Activated CD4-positive, alpha-beta memory T cell treated with anti-CD3 and anti-CD28 coated beads for 36 hours (primary cell): ENCODE data around the gene GTPBP3. TPM values are rescaled to one million over a fixed set of nuclear protein-coding genes. Genes with fewer than 3 reads are reported as not detected.

Experiments used
- CTCF ChIA-PET: fragments of 350-600 bp; sonication (Branson Sonifier 250); formaldehyde crosslinking; loops from one replicate; lab custom pipeline; 2021; ENCODE audit warnings: antibody characterized with exemption, inconsistent platforms; lab: Charles Lee
- POLR2A ChIA-PET: fragments of 350-600 bp; sonication (Branson Sonifier 250); formaldehyde crosslinking; loops from one replicate; lab custom pipeline; 2021; ENCODE audit warnings: antibody characterized with exemption; lab: Charles Lee
- DNase-seq: peaks from one replicate; pipeline ENCODE4 v3.0.0-alpha.2; 2020
- H3K27ac Mint-ChIP-seq: one replicate; pipeline ENCODE4 v1.8.0; 2021; ENCODE audit warnings: mixed read lengths
- H3K27me3 Mint-ChIP-seq: one replicate; pipeline ENCODE4 v1.8.0; 2021; ENCODE audit warnings: mixed read lengths
- H3K36me3 Mint-ChIP-seq: one replicate; pipeline ENCODE4 v1.8.0; 2021; ENCODE audit warnings: mixed read lengths
- H3K4me1 Mint-ChIP-seq: one replicate; pipeline ENCODE4 v1.8.0; 2021; ENCODE audit warnings: low read depth, mixed read lengths
- H3K4me3 Mint-ChIP-seq: one replicate; pipeline ENCODE4 v1.8.0; 2021; ENCODE audit warnings: mild to moderate bottlenecking, mixed read lengths
- H3K9me3 Mint-ChIP-seq: one replicate; pipeline ENCODE4 v1.8.0; 2021; ENCODE audit warnings: mixed read lengths
- intact Hi-C: fragments of 100-400 bp; cut with micrococcal nuclease; formaldehyde crosslinking; loops from one replicate; pipeline ENCODE4 v1.15.1; 2023
- total RNA-seq, 2 experiments: library from RNA; stranded (reverse); gene quantifications; one replicate each; pipeline ENCODE4 v1.2.3, GENCODE V29; 2021

Gene GTPBP3
- total RNA-seq, 2 experiments from 2014 or later: 37.7 to 41.4 TPM

DNA sequence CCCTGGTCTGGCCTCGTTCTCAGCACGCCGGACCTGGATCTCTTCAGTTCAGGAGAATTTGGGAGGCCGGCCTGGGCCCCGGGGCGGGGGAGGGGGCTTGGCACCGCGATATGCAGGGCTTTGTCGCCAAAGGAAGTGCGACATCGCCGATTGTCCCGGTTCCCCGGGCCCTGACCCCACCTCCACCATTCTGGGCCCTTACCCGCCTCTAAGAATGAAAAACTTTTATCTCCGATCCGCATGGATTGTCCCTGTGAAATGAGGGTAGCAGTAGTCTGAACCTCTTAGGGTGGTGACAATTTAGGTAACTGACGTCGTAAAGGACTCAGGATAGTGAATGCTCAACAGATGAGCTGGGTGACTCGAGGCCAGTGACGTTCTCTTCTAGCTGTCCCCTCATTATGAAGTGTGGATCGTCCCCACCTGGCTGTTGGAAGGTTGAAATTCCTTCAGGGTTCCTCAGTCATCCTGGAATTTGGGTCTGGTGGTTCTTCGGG is 27.3 kb upstream of the GTPBP3 start:
- POLR2A ChIA-PET: interaction anchor here (2.5 kb wide), 1 partner anchor 24 kb away, joined by 15 read pairs; the partner anchor contains the start of gene ANO8
- peak overlapping the region; percentile 88 for H3K27ac Mint-ChIP-seq

DNA sequence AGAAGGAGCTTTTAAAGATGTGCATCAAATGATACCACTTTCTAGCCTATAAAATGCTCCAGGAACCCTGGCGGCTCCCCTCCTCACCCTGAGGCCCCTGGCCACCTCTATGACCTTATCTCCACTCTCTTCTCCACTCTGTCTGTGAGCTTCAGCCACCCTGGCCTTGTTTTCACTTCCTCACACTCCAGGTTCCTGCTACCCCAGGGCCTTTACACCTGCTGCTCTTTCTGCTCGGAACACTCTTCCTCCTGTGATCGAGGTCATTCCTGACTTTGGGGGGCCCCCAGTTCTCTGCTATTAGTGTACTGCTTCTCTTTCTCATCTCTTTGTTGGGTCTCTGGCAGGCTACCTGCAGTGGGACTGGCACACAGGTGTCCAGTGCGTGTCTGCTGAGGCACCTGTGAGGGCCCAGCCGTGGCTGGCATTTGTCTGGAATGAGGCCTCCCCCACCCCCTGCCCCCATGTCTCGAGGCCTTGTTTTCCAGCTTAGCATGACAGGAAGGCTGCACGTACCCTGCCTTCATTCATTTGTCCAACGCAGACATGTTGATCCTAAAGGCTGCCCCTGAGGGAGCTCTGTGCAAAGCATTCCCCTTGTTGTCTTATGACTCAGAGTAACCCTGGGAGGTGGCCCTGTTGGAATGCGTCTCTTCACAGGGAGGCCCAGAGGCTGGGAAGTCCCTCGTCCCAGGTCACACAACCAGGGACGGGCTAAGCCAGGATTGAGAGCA is 25.7 kb upstream of the GTPBP3 start:
- Mint-ChIP-seq H3K27ac (no peak overlapping the region), H3K9me3 (no peaks in the 10 kb centered on the region), H3K4me3 (peak overlapping the region; percentile 33), H3K27me3 (no peaks in the 10 kb centered on the region), H3K36me3 (peaks cover 12% of the 10 kb centered on the region), H3K4me1 (peaks cover 44% of the 10 kb centered on the region)
- ChIA-PET CTCF (no interaction called here), POLR2A (interaction anchor here (0.5 kb wide), 1 partner anchor 477 kb away, joined by 3 read pairs; no protein-coding TSS in a partner anchor)
- intact Hi-C loops: no loop called here
- no peak for DNase-seq

More for the DNA sequence above, 27.3 kb upstream of the GTPBP3 start:
- peaks cover 4% of the 10 kb centered on the region for H3K36me3 Mint-ChIP-seq
- peaks cover 48% of the 10 kb centered on the region for H3K4me1 Mint-ChIP-seq
- no peaks in the 10 kb centered on the region for H3K27me3 Mint-ChIP-seq
- H3K9me3 Mint-ChIP-seq: no peaks in the 10 kb centered on the region
- H3K4me3 Mint-ChIP-seq: peak overlapping the region; percentile 98
- CTCF ChIA-PET: interaction anchor here (1.0 to 1.5 kb wide), 5 partner anchors 18 to 186 kb away, joined by 3 to 6 read pairs (median 4); no protein-coding TSS in a partner anchor
- intact Hi-C loops: loop anchor here (1.0 to 5.0 kb wide), 5 partner anchors 24 to 202 kb away; partner anchors contain the start of genes ANO8, BABAM1, BST2 and OCEL1
- no peak for DNase-seq

- ChIA-PET POLR2A (no interaction called here), CTCF (interaction anchor here (1.5 kb wide), 1 partner anchor 33 kb away, joined by 6 read pairs; no protein-coding TSS in a partner anchor)
- no peaks in the 10 kb centered on the region for H3K9me3 Mint-ChIP-seq
- no peak for DNase-seq
- intact Hi-C loops: no loop called here
- H3K4me1 Mint-ChIP-seq: peaks cover 36% of the 10 kb centered on the region
- H3K27me3 Mint-ChIP-seq: no peaks in the 10 kb centered on the region
- H3K4me3 Mint-ChIP-seq: no peak overlapping the region
- peaks cover 12% of the 10 kb centered on the region for H3K36me3 Mint-ChIP-seq
- no peak overlapping the region for H3K27ac Mint-ChIP-seq
These were observed 24.9 kb upstream of the GTPBP3 start for GRCh38 chr19:17312189-17313113.

DNA sequence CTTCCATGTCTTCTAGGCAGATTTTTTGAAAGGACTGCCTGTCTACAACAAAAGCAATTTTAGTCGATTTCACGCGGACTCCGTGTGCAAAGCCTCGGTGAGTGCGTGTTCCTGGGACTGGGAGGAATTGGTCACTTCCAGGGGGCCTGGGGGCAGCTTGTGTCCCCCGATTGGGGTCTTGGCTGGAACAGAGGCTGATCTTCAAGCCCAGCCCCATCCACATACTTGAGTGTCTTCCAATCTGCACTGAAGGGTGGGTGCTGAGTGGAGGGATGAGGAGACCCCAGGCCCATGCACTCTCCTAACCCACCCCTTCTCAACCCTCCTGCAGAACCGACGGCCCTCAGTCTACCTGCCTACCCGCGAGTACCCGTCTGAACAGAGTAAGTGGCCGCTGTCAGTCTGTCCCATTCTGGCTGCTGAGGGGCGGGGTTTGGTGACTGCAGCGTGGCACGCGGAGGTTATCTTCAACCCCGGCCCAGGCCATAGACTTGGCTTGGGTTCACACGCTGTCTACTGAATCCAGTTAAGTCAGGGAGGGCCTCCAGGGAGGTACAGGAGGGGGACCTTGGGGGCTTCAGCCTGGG is 23.3 kb upstream of the GTPBP3 start:
- POLR2A ChIA-PET: no interaction called here
- H3K27me3 Mint-ChIP-seq: no peaks in the 10 kb centered on the region
- CTCF ChIA-PET: interaction anchor here (1.5 kb wide), 1 partner anchor 32 kb away, joined by 6 read pairs; no protein-coding TSS in a partner anchor
- H3K36me3 Mint-ChIP-seq: peaks cover 15% of the 10 kb centered on the region
- intact Hi-C loops: no loop called here
- DNase-seq: no peak
- peaks cover 27% of the 10 kb centered on the region for H3K4me1 Mint-ChIP-seq
- no peak overlapping the region for H3K27ac Mint-ChIP-seq
- H3K4me3 Mint-ChIP-seq: no peak overlapping the region
- no peaks in the 10 kb centered on the region for H3K9me3 Mint-ChIP-seq

- Mint-ChIP-seq H3K4me3 (no peak overlapping the region), H3K27me3 (no peaks in the 10 kb centered on the region), H3K36me3 (peaks cover 28% of the 10 kb centered on the region), H3K9me3 (no peaks in the 10 kb centered on the region), H3K27ac (no peak overlapping the region), H3K4me1 (peaks cover 6% of the 10 kb centered on the region)
- ChIA-PET CTCF (interaction anchor here (0.9 kb wide), 1 partner anchor 12 kb away, joined by 3 read pairs; no protein-coding TSS in a partner anchor), POLR2A (no interaction called here)
- intact Hi-C loops: no loop called here
- no peak for DNase-seq
These were observed 18.4 kb upstream of the GTPBP3 start for GRCh38 chr19:17318966-17319365.

GRCh38 chr19:17319473-17320238 is 17.7 kb upstream of the GTPBP3 start:
- DNase-seq: no peak
- no peak overlapping the region for H3K4me3 Mint-ChIP-seq
- no peak overlapping the region for H3K27ac Mint-ChIP-seq
- H3K27me3 Mint-ChIP-seq: no peaks in the 10 kb centered on the region
- H3K36me3 Mint-ChIP-seq: peaks cover 25% of the 10 kb centered on the region
- POLR2A ChIA-PET: no interaction called here
- CTCF ChIA-PET: interaction anchor here (0.9 kb wide), 1 partner anchor 11 kb away, joined by 3 read pairs; no protein-coding TSS in a partner anchor
- no peaks in the 10 kb centered on the region for H3K9me3 Mint-ChIP-seq
- peaks cover 6% of the 10 kb centered on the region for H3K4me1 Mint-ChIP-seq
- intact Hi-C loops: no loop called here

- Mint-ChIP-seq H3K27me3 (no peaks in the 10 kb centered on the region), H3K4me1 (peaks cover 6% of the 10 kb centered on the region), H3K9me3 (no peaks in the 10 kb centered on the region), H3K4me3 (no peak overlapping the region), H3K36me3 (peaks cover 25% of the 10 kb centered on the region), H3K27ac (no peak overlapping the region)
- POLR2A ChIA-PET: interaction anchor here (1.3 kb wide), 1 partner anchor 11 kb away, joined by 3 read pairs; the partner anchor contains the start of gene DDA1
- intact Hi-C loops: no loop called here
- CTCF ChIA-PET: no interaction called here
- no peak for DNase-seq
These were observed 16.9 kb upstream of the GTPBP3 start for GRCh38 chr19:17320435-17320834.

- intact Hi-C loops: no loop called here
- H3K4me3 Mint-ChIP-seq: no peak overlapping the region
- no peaks in the 10 kb centered on the region for H3K27me3 Mint-ChIP-seq
- DNase-seq: no peak
- no peaks in the 10 kb centered on the region for H3K9me3 Mint-ChIP-seq
- no peaks in the 10 kb centered on the region for H3K4me1 Mint-ChIP-seq
- H3K27ac Mint-ChIP-seq: no peak overlapping the region
- peaks cover 17% of the 10 kb centered on the region for H3K36me3 Mint-ChIP-seq
- ChIA-PET CTCF (no interaction called here), POLR2A (interaction anchor here (1.3 kb wide), 1 partner anchor 13 kb away, joined by 3 read pairs; the partner anchor contains the start of gene DDA1)
These were observed 15.5 kb upstream of the GTPBP3 start for GRCh38 chr19:17321655-17322489.

DNA sequence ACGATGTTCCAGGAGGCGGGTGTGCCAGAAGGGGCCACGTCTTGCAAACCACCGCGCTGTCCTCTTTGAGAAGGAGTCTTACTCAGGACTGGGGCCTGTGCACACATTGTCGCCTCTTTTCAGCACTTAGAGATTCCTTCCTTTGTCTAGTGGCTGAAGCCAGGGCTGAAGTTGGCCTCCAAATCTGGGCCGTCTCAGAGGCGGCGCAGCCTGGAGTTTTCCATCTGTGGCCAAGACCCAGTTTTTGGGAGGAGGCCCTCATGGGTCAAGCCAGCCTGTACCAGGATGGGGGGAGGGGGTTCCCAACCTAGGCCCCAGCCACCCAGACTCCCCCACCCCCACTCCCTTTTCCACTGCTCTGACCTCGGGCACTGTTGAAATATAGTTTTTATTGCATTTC is 14.5 kb upstream of the GTPBP3 start:
- peaks cover 16% of the 10 kb centered on the region for H3K36me3 Mint-ChIP-seq
- POLR2A ChIA-PET: no interaction called here
- intact Hi-C loops: no loop called here
- CTCF ChIA-PET: no interaction called here
- no peak for DNase-seq
- no peak overlapping the region for H3K4me3 Mint-ChIP-seq
- H3K27ac Mint-ChIP-seq: no peak overlapping the region
- no peaks in the 10 kb centered on the region for H3K4me1 Mint-ChIP-seq
- H3K9me3 Mint-ChIP-seq: no peaks in the 10 kb centered on the region
- H3K27me3 Mint-ChIP-seq: no peaks in the 10 kb centered on the region

DNA sequence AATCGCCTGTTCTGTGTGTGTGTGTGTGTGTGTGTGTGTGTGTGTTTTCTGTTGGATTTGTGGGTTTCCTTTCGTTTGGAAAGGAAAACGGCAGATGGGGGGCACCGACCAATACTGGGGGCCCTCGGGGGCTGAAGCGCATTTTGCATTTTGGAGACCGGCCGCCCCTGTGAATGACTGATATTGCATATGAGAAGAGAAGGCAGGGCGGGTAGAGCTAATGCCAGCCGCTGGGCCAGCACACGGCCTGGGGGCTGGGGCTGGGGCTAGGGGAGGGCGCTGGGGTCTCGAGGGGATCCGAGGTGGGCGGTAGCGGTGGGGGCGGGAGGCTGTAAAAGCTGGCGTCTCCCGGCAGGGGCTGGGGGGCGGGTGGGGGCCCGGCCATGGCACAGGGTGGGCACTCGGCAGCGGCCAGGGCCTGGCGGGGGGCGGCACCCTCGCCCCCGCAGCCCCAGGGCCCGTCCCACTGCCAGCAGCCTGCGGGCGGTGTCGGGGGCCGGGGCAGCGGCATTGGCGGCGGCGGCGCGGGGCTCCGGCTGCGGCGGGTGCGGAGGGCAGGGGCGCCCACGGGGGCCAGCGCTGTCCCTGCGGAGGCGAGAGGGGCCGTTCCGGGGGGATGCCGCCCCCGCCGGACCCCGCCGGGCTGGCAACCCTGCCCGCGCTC is 13.9 kb upstream of the GTPBP3 start:
- peaks cover 15% of the 10 kb centered on the region for H3K36me3 Mint-ChIP-seq
- intact Hi-C loops: no loop called here
- no peak for DNase-seq
- ChIA-PET POLR2A (no interaction called here), CTCF (no interaction called here)
- H3K9me3 Mint-ChIP-seq: no peaks in the 10 kb centered on the region
- no peaks in the 10 kb centered on the region for H3K27me3 Mint-ChIP-seq
- no peak overlapping the region for H3K4me3 Mint-ChIP-seq
- no peaks in the 10 kb centered on the region for H3K4me1 Mint-ChIP-seq
- no peak overlapping the region for H3K27ac Mint-ChIP-seq
